HG03460 (cell line): Measurements from ENCODE around the gene ASB14.

Experiments used
- ATAC-seq: cut with Tn5 transposase; IDR thresholded peaks from one replicate; pipeline ENCODE4 v1.9.1; 2021; ENCODE audit not compliant: unreplicated experiment

The ASB14 gene

GRCh38 chr3:57261119-57261518 is 31.4 kb downstream of the ASB14 start:
- no peak for ATAC-seq

DNA sequence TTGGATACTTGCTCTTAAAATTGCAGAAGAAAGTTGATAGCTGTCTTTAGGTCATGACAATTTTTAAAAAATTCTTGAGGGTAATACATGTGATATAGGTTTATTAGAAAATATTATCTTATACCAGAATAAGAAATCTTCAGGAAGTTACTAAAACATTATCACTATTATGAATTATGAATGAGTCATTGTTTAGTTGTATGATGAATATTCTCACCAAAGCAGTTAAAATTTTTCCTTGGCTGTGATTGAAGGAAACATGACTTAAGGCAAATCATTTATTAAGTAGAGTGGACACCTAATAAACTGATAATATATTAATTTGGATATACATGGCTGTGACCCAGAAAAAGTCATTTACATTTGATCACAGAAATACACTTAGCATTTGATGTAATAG is 34.8 kb downstream of the ASB14 start:
- no peak for ATAC-seq

DNA sequence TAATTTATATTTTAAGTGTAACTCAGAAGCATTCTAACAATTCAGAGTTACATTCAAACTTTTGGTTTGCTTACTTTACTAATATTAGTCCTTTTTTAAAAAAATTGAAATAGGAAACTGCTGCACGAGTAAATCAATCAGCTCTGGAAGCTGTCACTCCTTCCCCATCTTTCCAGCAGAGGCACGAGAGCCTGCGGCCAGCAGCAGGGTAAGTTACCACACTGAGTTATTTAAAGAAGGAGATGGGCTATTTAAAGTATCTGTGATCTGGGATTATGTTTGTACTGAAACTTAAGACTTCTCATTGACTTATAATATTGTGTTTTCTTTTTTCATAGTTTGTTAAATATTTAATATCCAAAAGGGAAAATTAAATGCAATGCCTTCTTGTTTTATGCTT is 35.6 kb downstream of the ASB14 start:
- no peak for ATAC-seq

DNA sequence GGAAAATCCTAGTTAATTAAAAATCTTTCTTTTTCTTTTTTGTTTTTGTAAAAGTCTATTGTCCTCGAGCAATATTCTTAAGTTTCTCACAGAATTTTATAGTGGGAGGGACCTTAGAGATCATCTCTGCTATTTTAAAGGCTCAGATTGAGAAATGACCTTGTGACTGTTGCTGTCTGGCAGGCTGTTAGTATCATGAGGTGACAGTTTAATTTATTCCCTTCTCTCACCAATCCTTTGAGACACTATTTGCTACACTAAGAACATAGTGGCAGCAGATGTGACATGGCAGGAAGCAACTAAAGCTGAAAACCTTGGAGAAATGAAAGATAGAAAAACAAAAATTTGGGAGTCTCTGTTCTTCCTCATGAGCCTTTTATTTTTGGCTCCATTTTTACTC is 40.1 kb downstream of the ASB14 start:
- no peak for ATAC-seq

DNA sequence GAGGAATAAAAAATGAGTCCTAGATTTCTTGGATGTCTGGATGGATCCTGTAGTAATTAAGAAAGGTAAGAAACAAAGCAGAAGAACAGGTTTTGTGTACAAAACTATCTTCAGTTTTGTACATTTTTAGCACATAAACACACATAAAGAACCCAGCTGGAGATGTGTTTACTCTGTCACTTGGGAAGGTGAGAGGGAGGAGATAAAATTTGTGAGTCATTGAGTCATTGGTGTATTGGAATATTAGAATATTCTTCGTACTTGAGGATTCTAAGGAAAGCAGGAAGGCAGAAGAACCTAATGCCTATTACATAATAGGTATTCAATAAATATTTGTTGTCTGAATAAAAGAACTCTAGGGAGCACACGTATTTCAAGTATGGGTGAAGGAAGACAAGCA is 47.5 kb downstream of the ASB14 start:
- ATAC-seq, result no peak

DNA sequence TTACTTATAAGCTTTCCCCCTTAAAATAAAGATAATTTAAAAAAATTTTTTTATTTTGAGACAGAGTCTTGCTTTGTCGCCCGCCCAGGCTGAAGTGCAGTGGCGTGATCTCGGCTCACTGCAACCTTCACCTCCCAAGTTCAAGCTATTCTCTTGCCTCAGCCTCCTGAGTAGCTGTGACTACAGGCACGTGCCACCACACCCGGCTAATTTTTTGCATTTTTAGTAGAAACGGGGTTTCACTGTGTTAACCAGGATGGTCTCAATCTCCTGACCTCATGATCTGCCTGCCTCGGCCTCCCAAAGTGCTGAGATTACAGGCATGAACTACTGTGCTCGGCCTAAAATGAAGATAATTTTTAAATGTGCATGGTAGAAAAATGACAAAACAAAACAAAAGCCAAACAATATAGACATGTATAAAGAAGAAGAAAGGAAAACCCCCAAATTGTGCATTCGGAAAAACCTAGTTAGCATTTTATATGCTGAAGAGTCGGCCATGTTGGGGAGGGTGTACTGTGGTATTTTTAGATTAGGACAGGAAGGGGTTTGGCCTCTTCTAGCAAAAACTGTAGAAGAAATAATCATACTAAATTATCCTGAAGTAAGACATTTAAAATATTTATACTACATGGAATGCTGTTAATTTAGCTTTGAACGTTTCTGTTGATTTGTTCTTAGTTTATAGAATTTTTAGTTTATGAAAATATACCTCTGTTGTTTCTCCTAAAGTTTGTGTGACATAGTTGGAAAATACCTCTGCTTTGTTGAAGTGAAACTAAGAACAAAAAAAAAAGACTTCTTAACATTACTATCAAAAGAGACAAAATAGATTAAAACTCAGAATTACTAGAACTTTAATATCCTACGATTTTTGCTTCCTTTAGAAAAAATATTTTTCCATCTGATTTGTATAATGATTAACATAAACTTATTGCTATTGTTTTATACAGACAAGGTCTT is 57.6 kb downstream of the ASB14 start:
- ATAC-seq, result peak; percentile 50

GRCh38 chr3:57233799-57234198 is 58.7 kb downstream of the ASB14 start:
- no peak for ATAC-seq

- ATAC-seq, result no peak
Observed at GRCh38 chr3:57230006-57230405, 62.5 kb downstream of the ASB14 start.

- peak; percentile 34 for ATAC-seq
Observed at GRCh38 chr3:57227930-57228751, 64.3 kb downstream of the ASB14 start.

- ATAC-seq, result peak; percentile 81
Observed at GRCh38 chr3:57227204-57227929, 65.1 kb downstream of the ASB14 start, which contains the start of gene APPL1. Gene APPL1, plus strand, starts transcription at chr3:57227729. Its CDS starts 155 bp downstream, at chr3:57227884.

GRCh38 chr3:57226176-57226575 is 66.3 kb downstream of the ASB14 start:
- ATAC-seq, result no peak

GRCh38 chr3:57224856-57225255 is 67.6 kb downstream of the ASB14 start:
- ATAC-seq, result no peak

GRCh38 chr3:57221883-57222282 is 70.6 kb downstream of the ASB14 start:
- ATAC-seq, result no peak
